HepG2 (cell line): Measurements from ENCODE around the gene DPYD. TPM values are rescaled to one million over a fixed set of nuclear protein-coding genes. Genes with fewer than 3 reads are reported as not detected.

Experiments used
- ATAC-seq: fragments of 200-7000 bp; cut with Tn5 transposase; 3 replicates; pipeline ENCODE4 v1.9.1; 2020; ENCODE audit warnings: mild to moderate bottlenecking, moderate library complexity
- BruUV-seq: library from RNA; stranded (reverse); fragments of 400-500 nt; replicated peaks from 2 replicates; lab custom pipeline; 2021; lab: Mats Ljungman, UMichigan
- CTCF ChIA-PET: fragments of 300-600 bp; formaldehyde crosslinking; extraction: SDS; loops from one replicate; lab custom pipeline; 2021; ENCODE audit warnings: low total read pairs, inconsistent platforms, low intra/inter-chr PET ratio; lab: Yijun Ruan, JAX
- POLR2A ChIA-PET: fragments of 350-600 bp; sonication (Branson Sonifier 250); formaldehyde crosslinking; loops from one replicate; lab custom pipeline; 2020; ENCODE audit warnings: antibody characterized with exemption, inconsistent platforms; lab: Yijun Ruan, JAX
- DNase-seq: peaks from one replicate; pipeline ENCODE4 v3.0.0-alpha.2; 2015; ENCODE audit warnings: low spot score
- FAIRE-seq: peaks from 3 replicates; lab custom pipeline; 2011; peaks lifted over from hg19 to GRCh38; lab: Jason Lieb, UNC
- H2AFZ ChIP-seq: one replicate; pipeline ENCODE4 v1.6.1; 2011; ENCODE audit warnings: low read length, inconsistent platforms
- H3K27ac ChIP-seq: fragments of 300-600 bp; 3 replicates; pipeline ENCODE4 v1.8.0; 2011; ENCODE audit warnings: mixed run types, mild to moderate bottlenecking, mixed read lengths, low read length, inconsistent platforms; ENCODE audit not compliant: insufficient read depth; ENCODE audit errors: extremely low read length
- H3K27me3 ChIP-seq, 2 experiments: fragments of 200-600 bp in 1 of 2; 2 replicates in 1 of 2; 3 replicates in 1 of 2; pipeline versions ENCODE4 v1.6.0 to v1.8.0; 2011; ENCODE audit warnings: low read length in 2 of 2, mild to moderate bottlenecking in 2 of 2, moderate library complexity in 2 of 2, inconsistent platforms in 1 of 2; ENCODE audit not compliant: insufficient read depth in 2 of 2, control insufficient read depth in 1 of 2
- H3K36me3 ChIP-seq, 2 experiments: fragments of 200-600 bp in 1 of 2; replicated peaks in 1 of 2; 2 replicates in 1 of 2; 3 replicates in 1 of 2; pipeline versions ENCODE4 v1.5.1 to v1.8.0; 2011; ENCODE audit warnings: low read length in 2 of 2, inconsistent platforms in 1 of 2; ENCODE audit not compliant: insufficient read depth in 2 of 2, control insufficient read depth in 1 of 2
- H3K4me1 ChIP-seq: 2 replicates; pipeline ENCODE4 v1.5.1; 2012; ENCODE audit warnings: low read length, inconsistent platforms; ENCODE audit not compliant: insufficient read depth
- H3K4me2 ChIP-seq: 2 replicates; pipeline ENCODE4 v1.6.0; 2011; ENCODE audit warnings: low read depth, low read length, inconsistent platforms
- H3K4me3 ChIP-seq, 3 experiments: fragments of 200-600 bp in 1 of 3; sonication (generic), shearing (Covaris generic) in 1 of 3; replicated peaks in 1 of 3; 2 replicates each; pipeline ENCODE4 v1.5.1; 2011 to 2016; ENCODE audit warnings: low read length in 3 of 3, inconsistent platforms in 2 of 3, low read depth in 2 of 3, mild to moderate bottlenecking in 2 of 3, control low read depth in 1 of 3, mixed read lengths in 1 of 3; ENCODE audit not compliant: insufficient read depth in 1 of 3
- H3K79me2 ChIP-seq: one replicate; pipeline ENCODE4 v1.6.1; 2011; ENCODE audit warnings: low read length, inconsistent platforms; ENCODE audit not compliant: insufficient read depth
- H3K9ac ChIP-seq: 2 replicates; pipeline ENCODE4 v1.6.0; 2011; ENCODE audit warnings: mild to moderate bottlenecking, low read depth, low read length, inconsistent platforms; ENCODE audit not compliant: insufficient read depth
- H3K9me3 ChIP-seq: 2 replicates; pipeline ENCODE4 v1.5.1; 2012; ENCODE audit warnings: mild to moderate bottlenecking, low read length
- H4K20me1 ChIP-seq: 2 replicates; pipeline ENCODE4 v1.6.0; 2011; ENCODE audit warnings: inconsistent platforms, mild to moderate bottlenecking, low read length, moderate library complexity; ENCODE audit not compliant: insufficient read depth
- PTBP1 ChIP-seq: fragments of 200-400 bp; formaldehyde crosslinking; IDR thresholded peaks from 2 replicates; pipeline ENCODE4 v1.6.1; 2018; ENCODE audit warnings: low read length, low read depth; ENCODE audit not compliant: poor library complexity, severe bottlenecking
- RARG ChIP-seq: sonication (generic); formaldehyde crosslinking; IDR thresholded peaks from 2 replicates; pipeline ENCODE4 v1.4.0; 2020; ENCODE audit warnings: low read depth, mild to moderate bottlenecking, missing genetic modification reagents
- RORA ChIP-seq: sonication (generic); formaldehyde crosslinking; IDR thresholded peaks from 2 replicates; pipeline ENCODE4 v1.5.0; 2020; ENCODE audit warnings: mild to moderate bottlenecking, missing genetic modification reagents, moderate library complexity
- ZKSCAN5 ChIP-seq: sonication (generic); formaldehyde crosslinking; IDR thresholded peaks from 2 replicates; pipeline ENCODE4 v1.5.1; 2020; ENCODE audit warnings: mild to moderate bottlenecking, missing genetic modification reagents
- ZMYM4 ChIP-seq: sonication (generic); formaldehyde crosslinking; IDR thresholded peaks from 2 replicates; pipeline ENCODE4 v1.8.1; 2023; ENCODE audit warnings: mild to moderate bottlenecking, missing genetic modification reagents
- in situ Hi-C: cut with HindIII; loops from 2 replicates; pipeline ENCODE4 v1.10.0; 2017; ENCODE audit warnings: low pct_unique_long_range_greater_than_20kb; ENCODE audit not compliant: extremely low pct_ligation_motif_present
- intact Hi-C: fragments of 100-400 bp; cut with micrococcal nuclease; formaldehyde crosslinking; loops from one replicate; pipeline ENCODE4 v1.10.0; 2022; ENCODE audit not compliant: unreplicated experiment
- polyA plus RNA-seq, 8 experiments: library from polyadenylated mRNA; depleted of rRNA in 3 of 8; stranded (reverse) in 7 of 8; unstranded in 1 of 8; fragments of >200 nt; fragmentation: Illumina TruSeq in 4 of 8; extraction: Trizol in 4 of 8; gene quantifications; 2 replicates each; pipeline versions ENCODE4 v1.2.1 to v1.2.3, GENCODE V29; 2011 to 2016; ENCODE audit warnings: low read depth in 4 of 8, missing spikeins in 1 of 8, mixed read lengths in 1 of 8; ENCODE audit not compliant: insufficient read depth in 1 of 8
- total RNA-seq, 5 experiments: library from RNA; depleted of rRNA; stranded (reverse); fragments of >200 nt; fragmentation: Illumina TruSeq; extraction: Trizol; gene quantifications; 2 replicates each; pipeline ENCODE4 v1.2.3, GENCODE V29; 2016; ENCODE audit warnings: low read depth in 1 of 5
- TF ChIP-seq, protein P1 (sequence below): sonication (generic); formaldehyde crosslinking; IDR thresholded peaks from 2 replicates; pipeline ENCODE4 v1.8.0; 2022; ENCODE audit warnings: missing genetic modification reagents, mild to moderate bottlenecking, moderate library complexity, borderline replicate concordance
- TF ChIP-seq, protein P2 (sequence below): sonication (generic); formaldehyde crosslinking; IDR thresholded peaks from 2 replicates; pipeline ENCODE4 v1.8.0; 2022; ENCODE audit warnings: missing genetic modification reagents, mild to moderate bottlenecking, inconsistent platforms, borderline replicate concordance
- TF ChIP-seq, protein P3 (sequence below): sonication (generic); formaldehyde crosslinking; IDR thresholded peaks from 2 replicates; pipeline ENCODE4 v1.4.0; 2020; ENCODE audit warnings: missing genetic modification reagents, low read depth, mild to moderate bottlenecking, borderline replicate concordance
- TF ChIP-seq, protein P4 (sequence below): sonication (generic); formaldehyde crosslinking; IDR thresholded peaks from 2 replicates; pipeline ENCODE4 v1.9.0; 2021; ENCODE audit warnings: missing genetic modification reagents, borderline replicate concordance

DPYD gene
- total and polyA plus RNA-seq, 2 of the 13 experiments (the other 11 are each of a cell fraction or from before 2014, with no cell fraction given): 1.3 to 3.4 TPM

DNA sequence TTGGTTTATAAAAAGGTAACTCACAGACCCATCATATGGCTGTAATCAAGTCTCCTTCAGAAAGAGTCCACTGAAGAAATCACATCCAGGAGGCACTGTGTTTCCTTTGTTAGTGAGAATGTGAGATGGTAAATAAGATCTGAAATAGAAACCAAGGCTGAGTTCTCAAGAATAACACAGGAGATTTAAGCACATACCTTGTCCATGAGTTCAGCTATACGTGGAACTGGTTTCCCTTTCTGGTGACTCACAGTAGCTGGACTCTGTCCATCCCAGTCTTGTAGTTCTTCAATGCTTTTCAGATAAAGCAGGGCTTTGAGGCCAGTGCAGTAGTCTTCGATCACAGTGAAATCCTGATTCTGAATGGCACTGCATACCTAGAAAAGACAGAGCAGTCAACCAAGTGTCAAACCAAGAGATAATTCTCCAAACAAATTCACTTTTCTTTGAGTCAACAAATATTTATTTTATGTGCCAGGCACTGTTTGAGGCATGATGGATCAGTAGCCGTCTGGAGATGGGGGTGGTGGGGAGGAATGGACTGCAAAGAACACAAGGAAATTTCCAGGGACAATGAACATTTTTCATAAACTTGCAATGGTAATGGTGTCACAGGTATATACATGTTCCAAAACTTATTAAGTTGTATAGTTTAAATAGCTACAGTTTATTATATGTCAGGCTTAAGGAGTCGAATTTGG, 727.8 kb downstream of the DPYD start (continued):
- TF ChIP-seq, protein P1, sequence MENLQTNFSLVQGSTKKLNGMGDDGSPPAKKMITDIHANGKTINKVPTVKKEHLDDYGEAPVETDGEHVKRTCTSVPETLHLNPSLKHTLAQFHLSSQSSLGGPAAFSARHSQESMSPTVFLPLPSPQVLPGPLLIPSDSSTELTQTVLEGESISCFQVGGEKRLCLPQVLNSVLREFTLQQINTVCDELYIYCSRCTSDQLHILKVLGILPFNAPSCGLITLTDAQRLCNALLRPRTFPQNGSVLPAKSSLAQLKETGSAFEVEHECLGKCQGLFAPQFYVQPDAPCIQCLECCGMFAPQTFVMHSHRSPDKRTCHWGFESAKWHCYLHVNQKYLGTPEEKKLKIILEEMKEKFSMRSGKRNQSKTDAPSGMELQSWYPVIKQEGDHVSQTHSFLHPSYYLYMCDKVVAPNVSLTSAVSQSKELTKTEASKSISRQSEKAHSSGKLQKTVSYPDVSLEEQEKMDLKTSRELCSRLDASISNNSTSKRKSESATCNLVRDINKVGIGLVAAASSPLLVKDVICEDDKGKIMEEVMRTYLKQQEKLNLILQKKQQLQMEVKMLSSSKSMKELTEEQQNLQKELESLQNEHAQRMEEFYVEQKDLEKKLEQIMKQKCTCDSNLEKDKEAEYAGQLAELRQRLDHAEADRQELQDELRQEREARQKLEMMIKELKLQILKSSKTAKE (CRISPR knock-in tag): no peak
- TF ChIP-seq, protein P2, sequence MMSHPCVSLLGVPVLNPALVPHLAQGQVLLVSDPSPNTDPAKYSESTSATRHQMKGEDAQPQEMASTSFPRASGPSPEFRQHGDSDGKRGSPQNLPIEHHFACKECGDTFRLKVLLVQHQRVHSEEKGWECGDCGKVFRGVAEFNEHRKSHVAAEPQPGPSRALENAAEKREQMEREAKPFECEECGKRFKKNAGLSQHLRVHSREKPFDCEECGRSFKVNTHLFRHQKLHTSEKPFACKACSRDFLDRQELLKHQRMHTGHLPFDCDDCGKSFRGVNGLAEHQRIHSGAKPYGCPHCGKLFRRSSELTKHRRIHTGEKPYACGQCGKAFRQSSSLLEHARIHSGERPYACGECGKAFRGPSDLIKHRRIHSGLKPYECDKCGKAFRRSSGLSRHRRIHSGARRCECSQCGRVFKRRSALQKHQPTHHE (CRISPR knock-in tag): no peak
- TF ChIP-seq ZKSCAN5 (CRISPR knock-in tag): no peak

DNA sequence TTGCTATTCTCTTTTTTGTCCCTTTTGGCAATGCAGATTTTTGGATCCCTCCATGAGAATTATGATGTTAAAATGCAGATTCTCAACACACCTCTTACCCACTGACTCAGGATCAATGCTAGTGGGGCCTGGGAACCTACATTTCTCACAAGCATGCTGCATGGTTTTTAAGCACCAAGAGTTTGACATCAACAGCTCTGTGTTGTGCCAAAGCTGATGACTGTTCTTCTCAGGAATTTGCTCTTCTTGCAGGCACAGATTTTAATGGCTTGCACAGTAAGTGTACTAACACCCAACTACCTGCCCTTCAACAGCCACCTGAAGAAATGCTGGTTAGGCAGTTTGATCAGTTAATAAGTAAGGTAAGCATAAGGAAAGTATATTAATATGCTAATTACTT, 730.5 kb downstream of the DPYD start:
- no peaks in the 10 kb centered on the region for H4K20me1 ChIP-seq
- no peak overlapping the region for H3K4me3 ChIP-seq
- no peak overlapping the region for H3K9ac ChIP-seq
- no peaks in the 10 kb centered on the region for H3K4me1 ChIP-seq
- no peaks in the 10 kb centered on the region; the same call in 1 of the 2 replicates for H3K9me3 ChIP-seq
- H3K27me3 ChIP-seq: no peaks in the 10 kb centered on the region; a peak in 1 of 5 replicates
- no peak overlapping the region for H2AFZ ChIP-seq
- BruUV-seq: no TSS peak
- intact Hi-C loops (no loop called here), in situ Hi-C loops (loop anchor here (25.0 kb wide), 1 partner anchor 872 kb away; no protein-coding TSS in a partner anchor)
- no peaks in the 10 kb centered on the region for H3K36me3 ChIP-seq
- H3K27ac ChIP-seq: no peak overlapping the region
- DNase-seq (no peak), FAIRE-seq (no peak), ATAC-seq (no peak)
- ChIA-PET POLR2A (no interaction called here), CTCF (no interaction called here)
- TF ChIP-seq PTBP1: no peak
- TF ChIP-seq RARG (CRISPR knock-in tag): no peak
- TF ChIP-seq RORA (CRISPR knock-in tag): no peak
- TF ChIP-seq, protein P3, sequence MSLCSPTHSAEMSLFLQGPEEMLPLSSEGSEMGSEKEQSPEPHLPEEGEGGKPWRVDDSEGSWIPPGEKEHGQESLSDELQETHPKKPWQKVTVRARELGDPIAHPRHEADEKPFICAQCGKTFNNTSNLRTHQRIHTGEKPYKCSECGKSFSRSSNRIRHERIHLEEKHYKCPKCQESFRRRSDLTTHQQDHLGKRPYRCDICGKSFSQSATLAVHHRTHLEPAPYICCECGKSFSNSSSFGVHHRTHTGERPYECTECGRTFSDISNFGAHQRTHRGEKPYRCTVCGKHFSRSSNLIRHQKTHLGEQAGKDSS: no peak
- TF ChIP-seq, protein P4, sequence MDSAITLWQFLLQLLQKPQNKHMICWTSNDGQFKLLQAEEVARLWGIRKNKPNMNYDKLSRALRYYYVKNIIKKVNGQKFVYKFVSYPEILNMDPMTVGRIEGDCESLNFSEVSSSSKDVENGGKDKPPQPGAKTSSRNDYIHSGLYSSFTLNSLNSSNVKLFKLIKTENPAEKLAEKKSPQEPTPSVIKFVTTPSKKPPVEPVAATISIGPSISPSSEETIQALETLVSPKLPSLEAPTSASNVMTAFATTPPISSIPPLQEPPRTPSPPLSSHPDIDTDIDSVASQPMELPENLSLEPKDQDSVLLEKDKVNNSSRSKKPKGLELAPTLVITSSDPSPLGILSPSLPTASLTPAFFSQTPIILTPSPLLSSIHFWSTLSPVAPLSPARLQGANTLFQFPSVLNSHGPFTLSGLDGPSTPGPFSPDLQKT (CRISPR knock-in tag): no peak
- TF ChIP-seq ZMYM4 (CRISPR knock-in tag): no peak
- no peaks in the 10 kb centered on the region for H3K79me2 ChIP-seq
- H3K4me2 ChIP-seq: no peak overlapping the region
